Measurements from ENCODE around the gene NOL4L. TPM values are rescaled to one million over a fixed set of nuclear protein-coding genes. Genes with fewer than 3 reads are reported as not detected.
A peak's percentile ranks its signal among the peaks of the same experiment; 100 is the strongest.

The NOL4L gene
- total and polyA plus RNA-seq, 9 donors = 3.3 to 17.1 (median 10.6) TPM

- TF ChIP-seq EP300 (IDR thresholded peaks at IDR 0.05) (no peak), POLR2A (IDR thresholded peaks at IDR 0.05) (no peak)
- TF ChIP-seq, protein P1, sequence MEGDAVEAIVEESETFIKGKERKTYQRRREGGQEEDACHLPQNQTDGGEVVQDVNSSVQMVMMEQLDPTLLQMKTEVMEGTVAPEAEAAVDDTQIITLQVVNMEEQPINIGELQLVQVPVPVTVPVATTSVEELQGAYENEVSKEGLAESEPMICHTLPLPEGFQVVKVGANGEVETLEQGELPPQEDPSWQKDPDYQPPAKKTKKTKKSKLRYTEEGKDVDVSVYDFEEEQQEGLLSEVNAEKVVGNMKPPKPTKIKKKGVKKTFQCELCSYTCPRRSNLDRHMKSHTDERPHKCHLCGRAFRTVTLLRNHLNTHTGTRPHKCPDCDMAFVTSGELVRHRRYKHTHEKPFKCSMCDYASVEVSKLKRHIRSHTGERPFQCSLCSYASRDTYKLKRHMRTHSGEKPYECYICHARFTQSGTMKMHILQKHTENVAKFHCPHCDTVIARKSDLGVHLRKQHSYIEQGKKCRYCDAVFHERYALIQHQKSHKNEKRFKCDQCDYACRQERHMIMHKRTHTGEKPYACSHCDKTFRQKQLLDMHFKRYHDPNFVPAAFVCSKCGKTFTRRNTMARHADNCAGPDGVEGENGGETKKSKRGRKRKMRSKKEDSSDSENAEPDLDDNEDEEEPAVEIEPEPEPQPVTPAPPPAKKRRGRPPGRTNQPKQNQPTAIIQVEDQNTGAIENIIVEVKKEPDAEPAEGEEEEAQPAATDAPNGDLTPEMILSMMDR (IDR thresholded peaks at IDR 0.05) = no peak
- DNase-seq = peak in 1 of 5 donors; percentile 40
- 77 to 85% (median 79%) methylated on average over 10 of the region's 10 CpGs for WGBS, 3 donors
- no peaks in the 10 kb centered on the region for H3K9me3 ChIP-seq
- no peaks in the 10 kb centered on the region for H3K36me3 ChIP-seq
- no peak overlapping the region for H3K4me3 ChIP-seq
- H3K27me3 ChIP-seq = no peaks in the 10 kb centered on the region
- peaks cover 11% of the 10 kb centered on the region for H3K4me1 ChIP-seq (ENCODE audit: insufficient read depth)
- intact Hi-C loops (cut with DNase I) = loop anchor here in 1 of 4 donors (5.0 kb wide), 1 partner anchor 96 kb away; no protein-coding TSS in a partner anchor
- H3K27ac ChIP-seq = no peak overlapping the region
These were observed 126.9 kb downstream of the NOL4L start for GRCh38 chr20:32458061-32458836.

- TF ChIP-seq EP300 (IDR thresholded peaks at IDR 0.05) (no peak), POLR2A (IDR thresholded peaks at IDR 0.05) (no peak)
- TF ChIP-seq, protein P1 (IDR thresholded peaks at IDR 0.05) = no peak
- WGBS, 3 donors = 3 to 7% (median 3%) methylated on average over 12 to 29 of the region's 29 CpGs
- Histone ChIP-seq H3K4me3 (peak overlapping the region; percentile 38), H3K27ac (no peak overlapping the region), H3K9me3 (no peaks in the 10 kb centered on the region), H3K4me1 (ENCODE audit: insufficient read depth) (peaks cover 10% of the 10 kb centered on the region), H3K27me3 (no peaks in the 10 kb centered on the region), H3K36me3 (no peaks in the 10 kb centered on the region)
- peak; percentile 65 to 82 (median 73) for DNase-seq
- intact Hi-C loops (cut with DNase I) = loop anchor here in 1 of 4 donors (5.0 kb wide), 1 partner anchor 95 kb away; no protein-coding TSS in a partner anchor
These were observed 127.6 kb downstream of the NOL4L start for GRCh38 chr20:32457479-32457986.

- TF ChIP-seq POLR2A (IDR thresholded peaks at IDR 0.05) = no peak
- TF ChIP-seq, protein P1 (IDR thresholded peaks at IDR 0.05) = peak; percentile 73 to 86 (median 80)
- intact Hi-C loops (cut with DNase I) = loop anchor here in 1 of 4 donors (5.0 kb wide), 1 partner anchor 95 kb away; no protein-coding TSS in a partner anchor
- peak; percentile 62 to 85 (median 73) for DNase-seq
- Histone ChIP-seq H3K36me3 (no peaks in the 10 kb centered on the region), H3K27me3 (no peaks in the 10 kb centered on the region), H3K4me1 (ENCODE audit: insufficient read depth) (peaks cover 10% of the 10 kb centered on the region), H3K4me3 (peak overlapping the region; percentile 38), H3K27ac (no peak overlapping the region), H3K9me3 (no peaks in the 10 kb centered on the region)
- WGBS, 3 donors = 2 to 3% (median 3%) methylated on average over 11 to 36 of the region's 36 CpGs
These were observed 128.2 kb downstream of the NOL4L start for GRCh38 chr20:32456869-32457478.

- Histone ChIP-seq H3K27ac (no peak overlapping the region), H3K4me1 (ENCODE audit: insufficient read depth) (peaks cover 10% of the 10 kb centered on the region), H3K4me3 (no peak overlapping the region), H3K36me3 (no peaks in the 10 kb centered on the region), H3K9me3 (no peaks in the 10 kb centered on the region), H3K27me3 (no peaks in the 10 kb centered on the region)
- DNase-seq = peak in 2 of 5 donors; percentile 35 to 44
- WGBS, 3 donors = 87 to 90% (median 87%) methylated on average over 29 to 35 of the region's 35 CpGs
- intact Hi-C loops (cut with DNase I) = loop anchor here in 1 of 4 donors (5.0 kb wide), 1 partner anchor 94 kb away; no protein-coding TSS in a partner anchor
- no peak for TF ChIP-seq POLR2A (IDR thresholded peaks at IDR 0.05)
- no peak for TF ChIP-seq EP300 (IDR thresholded peaks at IDR 0.05)
- TF ChIP-seq, protein P1 (IDR thresholded peaks at IDR 0.05) = no peak
These were observed 129.0 kb downstream of the NOL4L start for GRCh38 chr20:32455901-32456701.
